Gastroesophageal sphincter (tissue), 3 donors: Measurements from ENCODE around the gene ZNF804B.

ENCODE experiments used
- POLR2A ChIP-seq, 2 donors: fragments of 450-650 bp; IDR thresholded peaks; one replicate each; pipeline ENCODE4 v1.6.1; 2017; ENCODE audit warnings: antibody characterized with exemption in 2 of 2, mild to moderate bottlenecking in 2 of 2, moderate library complexity in 1 of 2
- POLR2AphosphoS5 ChIP-seq: sonication (generic); formaldehyde crosslinking; IDR thresholded peaks from one replicate; pipeline ENCODE4 v1.6.1; 2017; ENCODE audit warnings: antibody characterized with exemption
- TF ChIP-seq, protein P1 (sequence below), 4 experiments: fragments of 200-600 bp in 2 of 4; fragments of 450-650 bp in 2 of 4; sonication (generic) in 1 of 4; IDR thresholded peaks; one replicate each; pipeline ENCODE4 v1.5.1; 2017 to 2019; ENCODE audit warnings: antibody characterized with exemption in 4 of 4, mild to moderate bottlenecking in 2 of 4, moderate library complexity in 2 of 4

- TF ChIP-seq, protein P1, sequence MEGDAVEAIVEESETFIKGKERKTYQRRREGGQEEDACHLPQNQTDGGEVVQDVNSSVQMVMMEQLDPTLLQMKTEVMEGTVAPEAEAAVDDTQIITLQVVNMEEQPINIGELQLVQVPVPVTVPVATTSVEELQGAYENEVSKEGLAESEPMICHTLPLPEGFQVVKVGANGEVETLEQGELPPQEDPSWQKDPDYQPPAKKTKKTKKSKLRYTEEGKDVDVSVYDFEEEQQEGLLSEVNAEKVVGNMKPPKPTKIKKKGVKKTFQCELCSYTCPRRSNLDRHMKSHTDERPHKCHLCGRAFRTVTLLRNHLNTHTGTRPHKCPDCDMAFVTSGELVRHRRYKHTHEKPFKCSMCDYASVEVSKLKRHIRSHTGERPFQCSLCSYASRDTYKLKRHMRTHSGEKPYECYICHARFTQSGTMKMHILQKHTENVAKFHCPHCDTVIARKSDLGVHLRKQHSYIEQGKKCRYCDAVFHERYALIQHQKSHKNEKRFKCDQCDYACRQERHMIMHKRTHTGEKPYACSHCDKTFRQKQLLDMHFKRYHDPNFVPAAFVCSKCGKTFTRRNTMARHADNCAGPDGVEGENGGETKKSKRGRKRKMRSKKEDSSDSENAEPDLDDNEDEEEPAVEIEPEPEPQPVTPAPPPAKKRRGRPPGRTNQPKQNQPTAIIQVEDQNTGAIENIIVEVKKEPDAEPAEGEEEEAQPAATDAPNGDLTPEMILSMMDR (IDR thresholded peaks at IDR 0.05): no peak
- TF ChIP-seq POLR2A (IDR thresholded peaks at IDR 0.05) (no peak), POLR2AphosphoS5 (no peak)
Measured at GRCh38 chr7:89053130-89053529, 293.6 kb downstream of the ZNF804B start.
